BE2C (cell line): ENCODE results near the gene QDPR.

Experiments
- DNase-seq: peaks from one replicate; pipeline ENCODE4 v3.0.0-alpha.2; 2020
- H3K27me3 ChIP-seq: fragments of 250-450 bp; sonication (Bioruptor Pico); 2 replicates; pipeline ENCODE4 v1.5.1; 2020; ENCODE audit warnings: mild to moderate bottlenecking
- H3K36me3 ChIP-seq: fragments of 250-450 bp; sonication (Bioruptor Pico); 2 replicates; pipeline ENCODE4 v1.5.1; 2020; ENCODE audit warnings: mild to moderate bottlenecking
- H3K4me1 ChIP-seq: fragments of 250-450 bp; sonication (Bioruptor Pico); 2 replicates; pipeline ENCODE4 v1.5.1; 2020
- H3K4me3 ChIP-seq: 2 replicates; pipeline ENCODE4 v1.5.1; 2011; ENCODE audit warnings: low read depth, low read length
- H3K9me3 ChIP-seq: fragments of 250-450 bp; sonication (Bioruptor Pico); 2 replicates; pipeline ENCODE4 v1.5.1; 2020
- TF ChIP-seq, protein P1 (sequence below): IDR thresholded peaks from 2 replicates; pipeline ENCODE4 v1.5.1; 2012; ENCODE audit warnings: mild to moderate bottlenecking, low read depth, low read length

The QDPR gene

DNA sequence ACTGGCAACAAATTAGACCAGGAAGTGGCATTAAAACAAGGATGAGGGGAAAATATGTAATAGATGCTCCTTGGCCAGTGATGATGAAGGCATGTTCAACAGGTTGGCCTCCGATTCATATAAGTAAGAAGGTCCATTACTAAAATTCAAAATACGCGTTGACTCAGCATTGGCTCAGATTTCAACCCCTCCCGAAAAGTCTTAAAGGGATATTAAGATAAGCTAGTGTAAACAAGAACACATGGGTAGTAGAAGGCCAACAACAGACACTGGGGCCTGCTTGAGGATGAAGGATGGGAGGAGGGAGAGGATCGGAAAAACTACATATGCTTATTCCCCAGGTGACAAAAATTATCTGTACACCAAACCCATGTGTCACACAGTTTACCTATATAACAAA lies 46.0 kb upstream of the QDPR start:
- DNase-seq = no peak
- Histone ChIP-seq H3K9me3 (no peaks in the 10 kb centered on the region), H3K36me3 (no peaks in the 10 kb centered on the region), H3K4me1 (peaks cover 12% of the 10 kb centered on the region), H3K4me3 (no peak overlapping the region), H3K27me3 (no peaks in the 10 kb centered on the region)
- TF ChIP-seq, protein P1, sequence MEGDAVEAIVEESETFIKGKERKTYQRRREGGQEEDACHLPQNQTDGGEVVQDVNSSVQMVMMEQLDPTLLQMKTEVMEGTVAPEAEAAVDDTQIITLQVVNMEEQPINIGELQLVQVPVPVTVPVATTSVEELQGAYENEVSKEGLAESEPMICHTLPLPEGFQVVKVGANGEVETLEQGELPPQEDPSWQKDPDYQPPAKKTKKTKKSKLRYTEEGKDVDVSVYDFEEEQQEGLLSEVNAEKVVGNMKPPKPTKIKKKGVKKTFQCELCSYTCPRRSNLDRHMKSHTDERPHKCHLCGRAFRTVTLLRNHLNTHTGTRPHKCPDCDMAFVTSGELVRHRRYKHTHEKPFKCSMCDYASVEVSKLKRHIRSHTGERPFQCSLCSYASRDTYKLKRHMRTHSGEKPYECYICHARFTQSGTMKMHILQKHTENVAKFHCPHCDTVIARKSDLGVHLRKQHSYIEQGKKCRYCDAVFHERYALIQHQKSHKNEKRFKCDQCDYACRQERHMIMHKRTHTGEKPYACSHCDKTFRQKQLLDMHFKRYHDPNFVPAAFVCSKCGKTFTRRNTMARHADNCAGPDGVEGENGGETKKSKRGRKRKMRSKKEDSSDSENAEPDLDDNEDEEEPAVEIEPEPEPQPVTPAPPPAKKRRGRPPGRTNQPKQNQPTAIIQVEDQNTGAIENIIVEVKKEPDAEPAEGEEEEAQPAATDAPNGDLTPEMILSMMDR = no peak

DNA sequence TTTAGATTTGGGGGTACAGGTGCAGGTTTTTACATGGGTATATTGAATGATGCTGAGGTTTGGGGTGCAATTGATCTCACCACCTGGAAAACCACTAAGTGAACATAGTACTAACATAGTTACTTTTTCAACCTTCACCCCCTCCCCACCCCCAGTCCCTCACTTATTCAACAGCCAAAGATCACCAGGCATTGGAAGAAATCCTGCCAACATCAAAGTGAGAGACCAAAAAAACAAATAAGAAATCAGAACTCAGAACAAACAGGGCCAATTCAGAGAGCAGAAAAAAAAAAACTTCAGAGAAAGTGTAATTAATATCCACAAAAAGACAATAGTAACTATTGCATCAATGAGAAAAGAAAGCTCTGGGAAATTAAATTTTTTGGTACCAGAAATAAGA lies 44.6 kb upstream of the QDPR start:
- TF ChIP-seq, protein P1 = no peak
- H3K27me3 ChIP-seq = no peaks in the 10 kb centered on the region
- no peak overlapping the region for H3K4me3 ChIP-seq
- H3K4me1 ChIP-seq = peaks cover 6% of the 10 kb centered on the region; the same call in 1 of the 2 replicates
- no peaks in the 10 kb centered on the region for H3K36me3 ChIP-seq
- no peaks in the 10 kb centered on the region for H3K9me3 ChIP-seq
- DNase-seq = no peak

DNA sequence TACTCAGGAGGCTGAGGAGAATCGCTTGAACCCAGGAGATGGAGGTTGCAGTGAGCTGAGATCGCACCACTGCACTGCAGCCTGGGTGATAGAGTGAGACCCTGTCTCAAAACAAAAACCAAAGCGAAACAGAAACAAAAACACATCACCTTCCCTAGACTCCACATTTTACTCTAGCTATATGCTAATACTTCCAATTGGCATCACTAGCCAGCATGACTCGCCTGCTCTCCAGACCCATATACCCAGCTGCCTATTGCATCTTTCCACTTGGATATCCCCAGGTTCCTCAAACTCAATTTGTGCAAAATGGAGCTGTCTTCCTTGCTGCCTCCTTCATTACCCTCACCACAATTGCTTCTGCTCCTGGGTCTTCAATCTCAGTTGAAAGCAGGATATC lies 42.7 kb upstream of the QDPR start:
- no peak overlapping the region for H3K4me3 ChIP-seq
- no peaks in the 10 kb centered on the region for H3K27me3 ChIP-seq
- no peak for DNase-seq
- TF ChIP-seq, protein P1 = no peak
- no peaks in the 10 kb centered on the region; the same call in 1 of the 2 replicates for H3K4me1 ChIP-seq
- no peaks in the 10 kb centered on the region for H3K36me3 ChIP-seq
- H3K9me3 ChIP-seq = no peaks in the 10 kb centered on the region

DNA sequence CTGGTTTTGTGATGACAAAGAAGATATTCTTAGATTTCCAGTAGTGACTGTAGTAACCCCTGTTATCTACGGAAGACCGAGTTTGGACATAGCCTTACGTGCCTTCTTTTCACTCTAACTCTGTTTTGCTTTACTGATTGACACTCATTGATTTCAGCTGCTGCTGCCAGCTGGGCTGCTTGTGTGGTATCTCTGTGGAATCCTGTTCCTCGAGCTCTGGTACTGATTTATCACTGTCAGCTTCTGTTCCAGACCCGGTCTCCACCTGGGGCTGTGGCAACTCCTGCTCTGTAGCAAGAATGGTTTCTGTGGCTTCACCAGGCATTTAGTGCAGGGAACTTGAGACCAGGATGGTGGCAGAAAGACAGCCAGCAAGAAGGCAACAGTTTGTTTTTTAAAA lies 40.5 kb upstream of the QDPR start:
- DNase-seq = peak; percentile 45
- no peak overlapping the region for H3K4me3 ChIP-seq

DNA sequence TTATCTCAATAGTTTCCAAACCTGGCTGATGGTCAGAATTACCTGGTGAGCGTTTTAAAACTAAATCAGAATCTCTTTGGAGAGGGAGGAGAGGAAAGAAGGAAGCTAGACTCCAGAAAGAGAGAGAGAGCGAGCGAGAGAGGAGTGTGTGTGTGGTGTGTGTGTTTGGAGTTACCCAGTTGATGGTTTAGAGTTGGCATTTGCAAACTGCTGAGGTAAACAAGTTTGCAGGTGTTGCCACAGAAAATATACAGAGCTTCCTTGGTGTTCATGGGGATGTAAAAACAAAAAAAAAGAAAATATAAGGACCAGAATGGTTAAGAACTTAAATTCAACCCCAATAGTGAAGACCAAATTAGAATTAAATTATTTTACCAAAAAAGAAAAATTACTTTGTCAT lies 38.7 kb upstream of the QDPR start:
- H3K9me3 ChIP-seq = no peaks in the 10 kb centered on the region
- TF ChIP-seq, protein P1 = no peak
- no peak overlapping the region for H3K4me3 ChIP-seq
- no peak for DNase-seq
- no peaks in the 10 kb centered on the region for H3K36me3 ChIP-seq
- H3K4me1 ChIP-seq = no peaks in the 10 kb centered on the region; the same call in 1 of the 2 replicates
- no peaks in the 10 kb centered on the region for H3K27me3 ChIP-seq

More for the DNA sequence above, 40.5 kb upstream of the QDPR start:
- Histone ChIP-seq H3K27me3 (no peaks in the 10 kb centered on the region), H3K36me3 (no peaks in the 10 kb centered on the region), H3K9me3 (no peaks in the 10 kb centered on the region), H3K4me1 (no peaks in the 10 kb centered on the region; the same call in 1 of the 2 replicates)
- TF ChIP-seq, protein P1 = no peak

DNA sequence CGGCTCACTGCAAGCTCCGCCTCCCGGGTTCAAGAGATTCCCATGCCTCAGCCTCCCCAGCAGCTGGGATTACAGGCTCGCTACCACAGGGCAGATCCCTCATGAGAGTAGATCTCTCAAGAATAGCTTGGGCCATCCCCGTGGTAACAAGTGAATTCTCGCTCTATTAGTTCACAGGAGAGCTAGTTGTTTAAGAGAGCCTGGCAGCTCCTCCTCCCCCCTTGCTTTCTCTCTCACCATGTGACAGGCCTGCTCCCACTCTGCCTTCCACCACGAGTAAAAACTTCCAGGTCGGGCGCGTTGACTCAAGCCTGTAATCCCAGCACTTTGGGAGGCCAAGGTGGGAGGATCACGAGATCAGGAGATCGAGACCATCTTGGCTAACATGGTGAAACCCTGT lies 34.8 kb upstream of the QDPR start:
- no peaks in the 10 kb centered on the region for H3K36me3 ChIP-seq
- H3K9me3 ChIP-seq = no peaks in the 10 kb centered on the region
- H3K27me3 ChIP-seq = no peaks in the 10 kb centered on the region
- TF ChIP-seq, protein P1 = no peak
- H3K4me3 ChIP-seq = no peak overlapping the region
- H3K4me1 ChIP-seq = peaks cover 7% of the 10 kb centered on the region; the same call in 1 of the 2 replicates
- DNase-seq = no peak
